Peyer's patch (tissue), 4 donors: ENCODE results near the gene WFS1. TPM values are rescaled to one million over a fixed set of nuclear protein-coding genes. Genes with fewer than 3 reads are reported as not detected.
A peak's percentile ranks its signal among the peaks of the same experiment; 100 is the strongest.

Experiments
- DNase-seq, 3 donors: peaks; one replicate each; pipeline ENCODE4 v3.0.0-alpha.2; 2017 to 2019
- H3K27ac ChIP-seq, 4 donors: fragments of 200-600 bp; sonication (generic); one replicate each; pipeline ENCODE4 v1.5.1; 2016 to 2019
- H3K27me3 ChIP-seq, 2 donors: fragments of 200-600 bp; sonication (generic); one replicate each; pipeline ENCODE4 v1.5.1; 2019
- H3K36me3 ChIP-seq, 3 donors: fragments of 200-600 bp; sonication (generic); one replicate each; pipeline ENCODE4 v1.5.1; 2016 to 2019
- H3K4me1 ChIP-seq, 4 donors: fragments of 200-600 bp; sonication (generic); one replicate each; pipeline ENCODE4 v1.5.1; 2016 to 2019
- H3K4me3 ChIP-seq, 4 donors: fragments of 200-600 bp; sonication (generic); 1 replicate in 3 of 4; 2 replicates in 1 of 4; pipeline ENCODE4 v1.5.1; 2016 to 2019; ENCODE audit warnings: mild to moderate bottlenecking in 1 of 4
- H3K9me3 ChIP-seq, 4 donors: fragments of 200-600 bp; sonication (generic); one replicate each; pipeline ENCODE4 v1.5.1; 2016 to 2019; ENCODE audit warnings: mild to moderate bottlenecking in 1 of 4
- CTCF ChIP-seq, 6 experiments: fragments of 450-650 bp in 4 of 6; fragments of 200-600 bp in 2 of 6; sonication (generic) in 1 of 6; IDR thresholded peaks; one replicate each; pipeline ENCODE4 v1.5.1; 2017 to 2019; ENCODE audit warnings: antibody characterized with exemption in 6 of 6, mild to moderate bottlenecking in 3 of 6, moderate library complexity in 1 of 6
- POLR2A ChIP-seq, 2 donors: fragments of 450-650 bp; IDR thresholded peaks; one replicate each; pipeline ENCODE4 v1.5.1; 2017; ENCODE audit warnings: antibody characterized with exemption in 2 of 2, mild to moderate bottlenecking in 2 of 2, moderate library complexity in 2 of 2
- total RNA-seq, 4 donors: library from RNA; depleted of rRNA; stranded (reverse); fragments of >200 nt; gene quantifications; one replicate each; pipeline ENCODE4 v1.1.0, GENCODE V29; 2016

Gene WFS1
- total RNA-seq, 4 donors from 2014 or later, result 10.0 to 39.6 (median 30.0) TPM

- DNase-seq, result no peak
- H3K27ac ChIP-seq, result no peak overlapping the region
- no peak for TF ChIP-seq POLR2A (IDR thresholded peaks at IDR 0.05)
- TF ChIP-seq CTCF (IDR thresholded peaks at IDR 0.05), result no peak
These were observed 36.6 kb downstream of the WFS1 start for GRCh38 chr4:6306299-6306698.

GRCh38 chr4:6307230-6307629, 37.6 kb downstream of the WFS1 start:
- Histone ChIP-seq H3K36me3 (peaks cover 0 to 3% (median 0%) of the 10 kb centered on the region in 3 donors), H3K4me3 (no peak overlapping the region), H3K9me3 (no peaks in the 10 kb centered on the region), H3K27me3 (no peaks in the 10 kb centered on the region), H3K4me1 (no peaks in the 10 kb centered on the region), H3K27ac (no peak overlapping the region)
- no peak for DNase-seq
- TF ChIP-seq POLR2A (IDR thresholded peaks at IDR 0.05) (no peak), CTCF (IDR thresholded peaks at IDR 0.05) (no peak)

More at GRCh38 chr4:6306299-6306698, 36.6 kb downstream of the WFS1 start:
- Histone ChIP-seq H3K9me3 (no peaks in the 10 kb centered on the region), H3K27me3 (no peaks in the 10 kb centered on the region), H3K4me1 (no peaks in the 10 kb centered on the region), H3K4me3 (no peak overlapping the region), H3K36me3 (peaks cover 0 to 13% (median 0%) of the 10 kb centered on the region in 3 donors)

GRCh38 chr4:6307891-6308290, 38.2 kb downstream of the WFS1 start:
- no peak for DNase-seq
- Histone ChIP-seq H3K9me3 (no peaks in the 10 kb centered on the region), H3K4me3 (no peak overlapping the region), H3K4me1 (no peaks in the 10 kb centered on the region), H3K36me3 (no peaks in the 10 kb centered on the region), H3K27ac (no peak overlapping the region), H3K27me3 (no peaks in the 10 kb centered on the region)
- no peak for TF ChIP-seq CTCF (IDR thresholded peaks at IDR 0.05)
- TF ChIP-seq POLR2A (IDR thresholded peaks at IDR 0.05), result no peak

- Histone ChIP-seq H3K36me3 (no peaks in the 10 kb centered on the region), H3K4me3 (peak overlapping the region; percentile 11 to 55 (median 36)), H3K4me1 (no peaks in the 10 kb centered on the region), H3K27me3 (no peaks in the 10 kb centered on the region), H3K9me3 (no peaks in the 10 kb centered on the region), H3K27ac (no peak overlapping the region)
- DNase-seq, result no peak
- TF ChIP-seq POLR2A (IDR thresholded peaks at IDR 0.05), result no peak
- TF ChIP-seq CTCF (IDR thresholded peaks at IDR 0.05), result no peak
These were observed 39.4 kb downstream of the WFS1 start for GRCh38 chr4:6308899-6309643.

- H3K9me3 ChIP-seq, result no peaks in the 10 kb centered on the region
- no peaks in the 10 kb centered on the region for H3K4me1 ChIP-seq
- H3K27ac ChIP-seq, result no peak overlapping the region
- H3K27me3 ChIP-seq, result no peaks in the 10 kb centered on the region
- no peak for TF ChIP-seq POLR2A (IDR thresholded peaks at IDR 0.05)
- no peak for TF ChIP-seq CTCF (IDR thresholded peaks at IDR 0.05)
- DNase-seq, result no peak
- no peaks in the 10 kb centered on the region for H3K36me3 ChIP-seq
- peak overlapping the region in 1 of 4 donors; percentile 45 for H3K4me3 ChIP-seq
These were observed 40.1 kb downstream of the WFS1 start for GRCh38 chr4:6309777-6310176.
